Gastroesophageal sphincter (tissue), 4 donors: ENCODE data around the gene SLC25A25. TPM values are rescaled to one million over a fixed set of nuclear protein-coding genes. Genes with fewer than 3 reads are reported as not detected.
A peak's percentile ranks its signal among the peaks of the same experiment; 100 is the strongest.

ENCODE experiments used
- ATAC-seq: fragments of 150-250 bp; one replicate; pipeline ENCODE4 v1.9.1; 2016; ENCODE audit warnings: mild to moderate bottlenecking, moderate library complexity
- H3K27ac ChIP-seq, 4 donors: fragments of 200-600 bp; sonication (generic) in 3 of 4; 1 replicate in 3 of 4; 2 replicates in 1 of 4; pipeline ENCODE4 v1.5.1; 2016 to 2019
- H3K27me3 ChIP-seq: fragments of 200-600 bp; sonication (generic); one replicate; pipeline ENCODE4 v1.5.1; 2019
- H3K36me3 ChIP-seq, 2 donors: fragments of 200-600 bp; sonication (generic); one replicate each; pipeline ENCODE4 v1.5.1; 2019; ENCODE audit warnings: control low read depth in 1 of 2
- H3K4me1 ChIP-seq, 3 donors: fragments of 200-600 bp; sonication (generic); 1 replicate in 2 of 3; 2 replicates in 1 of 3; pipeline ENCODE4 v1.5.1; 2016 to 2019; ENCODE audit warnings: control low read depth in 2 of 3
- H3K4me3 ChIP-seq, 2 donors: fragments of 200-600 bp; sonication (generic); one replicate each; pipeline ENCODE4 v1.5.1; 2019; ENCODE audit warnings: mild to moderate bottlenecking in 1 of 2, moderate library complexity in 1 of 2
- H3K9me3 ChIP-seq, 3 donors: fragments of 200-600 bp; sonication (generic); one replicate each; pipeline ENCODE4 v1.5.1; 2017 to 2019; ENCODE audit warnings: control low read depth in 2 of 3
- EP300 ChIP-seq: sonication (generic); formaldehyde crosslinking; IDR thresholded peaks from one replicate; pipeline ENCODE4 v1.6.1; 2017; ENCODE audit warnings: antibody characterized with exemption, mild to moderate bottlenecking
- POLR2A ChIP-seq, 2 donors: fragments of 450-650 bp; IDR thresholded peaks; one replicate each; pipeline ENCODE4 v1.6.1; 2017; ENCODE audit warnings: antibody characterized with exemption in 2 of 2, mild to moderate bottlenecking in 2 of 2, moderate library complexity in 1 of 2
- POLR2AphosphoS5 ChIP-seq: sonication (generic); formaldehyde crosslinking; IDR thresholded peaks from one replicate; pipeline ENCODE4 v1.6.1; 2017; ENCODE audit warnings: antibody characterized with exemption
- WGBS, 2 donors: methylation state at CpG; one replicate each; pipeline ENCODE4 v1.1.5; 2018; ENCODE audit warnings: low coverage in 1 of 2; 5-methylcytosine and 5-hydroxymethylcytosine counted together
- total RNA-seq, 4 donors: library from RNA; depleted of rRNA; stranded (reverse); fragments of >200 nt; gene quantifications; one replicate each; pipeline ENCODE4 v1.1.0, GENCODE V29; 2016
- TF ChIP-seq, protein P1 (sequence below), 4 experiments: fragments of 200-600 bp in 2 of 4; fragments of 450-650 bp in 2 of 4; sonication (generic) in 1 of 4; IDR thresholded peaks; one replicate each; pipeline ENCODE4 v1.5.1; 2017 to 2019; ENCODE audit warnings: antibody characterized with exemption in 4 of 4, mild to moderate bottlenecking in 2 of 4, moderate library complexity in 2 of 4

SLC25A25 gene
- total RNA-seq, 4 donors from 2014 or later, result 16.1 to 64.1 (median 18.3) TPM

DNA sequence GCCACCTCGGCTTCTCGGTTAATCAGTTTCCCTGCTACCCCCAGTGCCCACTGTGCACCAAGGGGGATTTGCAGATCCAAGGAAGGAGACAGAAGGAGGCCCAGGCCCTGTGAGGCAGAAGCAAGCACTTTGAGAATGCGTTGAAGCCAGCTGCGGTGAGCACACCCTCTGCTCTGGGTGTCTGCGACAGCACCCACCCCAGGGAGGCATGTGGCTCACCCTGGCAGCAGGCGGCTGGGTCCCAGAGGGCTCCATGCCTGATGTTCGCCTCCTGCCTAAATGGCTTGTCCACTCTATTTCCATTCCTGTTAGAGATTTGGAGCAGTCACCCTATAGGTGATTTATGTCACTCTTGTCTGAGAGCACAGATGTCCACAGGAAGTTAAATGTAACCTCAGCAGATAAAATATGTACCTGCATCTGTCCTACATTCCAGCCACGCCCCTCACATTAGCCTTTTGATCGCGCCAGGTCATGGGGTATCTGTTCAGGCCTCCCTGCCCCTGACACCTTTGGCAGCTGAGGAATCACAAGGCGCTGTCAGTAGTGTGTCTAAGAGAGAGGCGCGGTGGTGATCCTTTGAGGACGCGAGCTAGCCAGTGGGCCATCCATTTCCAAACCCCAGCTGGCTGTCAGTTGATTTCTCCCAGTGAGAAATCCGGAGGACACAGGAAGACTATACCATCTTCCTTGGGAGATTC is 31.3 kb downstream of the SLC25A25 start:
- Histone ChIP-seq H3K27me3 (no peaks in the 10 kb centered on the region), H3K4me3 (peak overlapping the region; percentile 35 to 60), H3K4me1 (peaks cover 11 to 97% (median 31%) of the 10 kb centered on the region in 3 donors), H3K36me3 (peaks cover 0 to 38% of the 10 kb centered on the region in 2 donors), H3K27ac (peak overlapping the region; percentile 81 to 99 (median 95)), H3K9me3 (no peaks in the 10 kb centered on the region)
- 26 to 47% methylated on average over 5 to 9 of the region's 16 CpGs for WGBS, 2 donors
- TF ChIP-seq POLR2A (IDR thresholded peaks at IDR 0.05), result no peak
- TF ChIP-seq POLR2AphosphoS5, result no peak
- TF ChIP-seq, protein P1, sequence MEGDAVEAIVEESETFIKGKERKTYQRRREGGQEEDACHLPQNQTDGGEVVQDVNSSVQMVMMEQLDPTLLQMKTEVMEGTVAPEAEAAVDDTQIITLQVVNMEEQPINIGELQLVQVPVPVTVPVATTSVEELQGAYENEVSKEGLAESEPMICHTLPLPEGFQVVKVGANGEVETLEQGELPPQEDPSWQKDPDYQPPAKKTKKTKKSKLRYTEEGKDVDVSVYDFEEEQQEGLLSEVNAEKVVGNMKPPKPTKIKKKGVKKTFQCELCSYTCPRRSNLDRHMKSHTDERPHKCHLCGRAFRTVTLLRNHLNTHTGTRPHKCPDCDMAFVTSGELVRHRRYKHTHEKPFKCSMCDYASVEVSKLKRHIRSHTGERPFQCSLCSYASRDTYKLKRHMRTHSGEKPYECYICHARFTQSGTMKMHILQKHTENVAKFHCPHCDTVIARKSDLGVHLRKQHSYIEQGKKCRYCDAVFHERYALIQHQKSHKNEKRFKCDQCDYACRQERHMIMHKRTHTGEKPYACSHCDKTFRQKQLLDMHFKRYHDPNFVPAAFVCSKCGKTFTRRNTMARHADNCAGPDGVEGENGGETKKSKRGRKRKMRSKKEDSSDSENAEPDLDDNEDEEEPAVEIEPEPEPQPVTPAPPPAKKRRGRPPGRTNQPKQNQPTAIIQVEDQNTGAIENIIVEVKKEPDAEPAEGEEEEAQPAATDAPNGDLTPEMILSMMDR (IDR thresholded peaks at IDR 0.05), result no peak
- no peak for TF ChIP-seq EP300
- no peak for ATAC-seq

DNA sequence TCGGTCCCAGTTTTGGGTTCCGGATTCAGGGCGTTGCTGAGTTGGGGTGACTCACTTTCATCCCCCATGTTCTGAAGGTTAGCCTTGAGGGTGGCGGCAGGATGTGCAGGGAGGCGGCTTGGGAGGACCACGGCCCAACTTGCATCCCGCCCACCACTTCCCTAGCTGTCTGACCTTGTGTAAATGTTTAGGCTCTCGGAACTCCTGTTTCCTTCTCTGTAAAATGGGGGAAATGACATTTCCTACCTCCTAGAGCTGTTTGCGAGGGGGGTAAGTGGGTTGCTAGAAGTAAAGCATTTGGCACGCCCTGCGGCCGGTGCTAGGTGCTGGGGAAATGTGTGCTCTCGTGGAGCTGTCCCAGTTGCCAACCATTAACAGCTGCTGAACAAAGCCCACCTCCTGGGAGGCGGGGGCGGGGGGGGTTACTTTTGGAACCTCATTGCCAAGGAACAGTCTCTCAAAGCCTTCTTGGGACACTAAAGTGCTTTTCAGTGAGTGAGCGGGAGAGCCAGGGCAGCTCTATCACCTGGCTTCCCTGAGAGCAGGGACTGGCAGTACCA is 32.0 kb downstream of the SLC25A25 start:
- WGBS, 2 donors, result 55 to 83% methylated on average over 1 to 4 of the region's 16 CpGs
- ATAC-seq, result no peak
- Histone ChIP-seq H3K4me1 (peaks cover 5 to 93% (median 25%) of the 10 kb centered on the region in 3 donors), H3K9me3 (no peaks in the 10 kb centered on the region), H3K27me3 (no peaks in the 10 kb centered on the region), H3K27ac (peak overlapping the region; percentile 81 to 99 (median 95)), H3K36me3 (peaks cover 0 to 44% of the 10 kb centered on the region in 2 donors), H3K4me3 (peak overlapping the region; percentile 35 to 60)
- TF ChIP-seq POLR2AphosphoS5, result no peak
- no peak for TF ChIP-seq EP300
- TF ChIP-seq, protein P1 (IDR thresholded peaks at IDR 0.05), result no peak
- no peak for TF ChIP-seq POLR2A (IDR thresholded peaks at IDR 0.05)

DNA sequence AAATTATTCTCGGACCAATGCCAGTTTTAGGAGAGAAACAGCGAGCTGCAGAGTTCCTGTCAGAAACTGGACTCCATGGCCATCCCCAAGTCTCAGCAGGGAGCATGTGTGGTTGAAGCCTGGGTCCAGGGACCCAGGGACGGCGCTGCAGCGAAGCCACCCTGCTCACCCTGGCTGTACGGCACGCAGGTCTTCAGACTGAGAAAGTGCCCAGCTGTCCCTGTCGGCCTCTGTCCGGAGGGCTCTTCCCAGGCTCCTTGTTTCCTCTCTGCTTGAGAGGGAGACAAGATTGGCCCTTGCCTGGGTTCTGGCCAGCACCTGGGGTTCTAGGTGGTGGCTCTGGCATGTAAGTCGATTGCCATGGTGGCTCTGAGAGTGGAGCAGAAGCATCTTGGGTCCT is 32.5 kb downstream of the SLC25A25 start:
- 20% methylated on average over 1 of the region's 10 CpGs; no CpG with 5 or more reads in 1 of the 2 donors for WGBS, 2 donors
- H3K9me3 ChIP-seq, result no peaks in the 10 kb centered on the region
- peak overlapping the region; percentile 81 to 99 (median 95) for H3K27ac ChIP-seq
- no peaks in the 10 kb centered on the region for H3K27me3 ChIP-seq
- no peak for ATAC-seq
- peaks cover 0 to 50% of the 10 kb centered on the region in 2 donors for H3K36me3 ChIP-seq
- peak overlapping the region in 1 of 2 donors; percentile 60 for H3K4me3 ChIP-seq
- H3K4me1 ChIP-seq, result peaks cover 3 to 88% (median 22%) of the 10 kb centered on the region in 3 donors
- TF ChIP-seq POLR2AphosphoS5 (no peak), POLR2A (IDR thresholded peaks at IDR 0.05) (no peak), EP300 (no peak)
- TF ChIP-seq, protein P1 (IDR thresholded peaks at IDR 0.05), result no peak

DNA sequence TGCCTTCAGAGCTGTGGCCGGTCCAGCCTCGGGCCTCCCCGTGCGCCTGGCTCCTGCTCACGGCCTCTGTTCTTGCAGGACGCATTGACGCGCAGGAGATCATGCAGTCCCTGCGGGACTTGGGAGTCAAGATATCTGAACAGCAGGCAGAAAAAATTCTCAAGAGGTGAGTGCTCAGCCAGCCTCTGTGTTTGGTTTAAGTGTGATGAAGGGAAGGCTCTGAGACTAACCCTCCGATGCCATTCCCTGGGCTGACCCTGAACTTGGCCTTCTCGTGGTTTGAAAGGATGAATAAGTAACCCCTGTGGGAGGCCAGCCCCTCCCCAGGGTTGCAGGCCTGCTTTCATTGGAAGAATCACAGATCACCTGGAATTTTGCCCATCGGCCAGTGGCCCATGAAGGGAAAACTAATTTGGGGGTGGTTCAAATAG is 33.2 kb downstream of the SLC25A25 start:
- no peaks in the 10 kb centered on the region for H3K27me3 ChIP-seq
- no peaks in the 10 kb centered on the region for H3K9me3 ChIP-seq
- no peak for ATAC-seq
- 54 to 88% methylated on average over 4 to 9 of the region's 12 CpGs for WGBS, 2 donors
- H3K27ac ChIP-seq, result peak overlapping the region in 3 of 4 donors; percentile 94 to 99 (median 96)
- peaks cover 3 to 82% (median 22%) of the 10 kb centered on the region in 3 donors for H3K4me1 ChIP-seq
- H3K36me3 ChIP-seq, result peaks cover 0 to 57% of the 10 kb centered on the region in 2 donors
- no peak overlapping the region for H3K4me3 ChIP-seq
- no peak for TF ChIP-seq POLR2AphosphoS5
- TF ChIP-seq EP300, result no peak
- TF ChIP-seq, protein P1 (IDR thresholded peaks at IDR 0.05), result no peak
- TF ChIP-seq POLR2A (IDR thresholded peaks at IDR 0.05), result no peak
